Cardiac muscle cell (in vitro differentiated cells and primary cell): ENCODE results near the gene PCDH10. TPM values are rescaled to one million over a fixed set of nuclear protein-coding genes. Genes with fewer than 3 reads are reported as not detected.

Experiments
- DNase-seq, 2 donors: peaks; one replicate each; pipeline versions ENCODE4 v3.0.0 to v3.0.0-alpha.2; 2010 to 2017; ENCODE audit warnings: low read depth in 1 of 2, low spot score in 1 of 2
- H3K27ac ChIP-seq: fragments of 200-600 bp; sonication (generic); 2 replicates; pipeline ENCODE4 v1.5.1; 2016
- H3K27me3 ChIP-seq: fragments of 200-600 bp; sonication (generic); 2 replicates; pipeline ENCODE4 v1.6.0; 2016; ENCODE audit warnings: control low read depth
- H3K36me3 ChIP-seq: fragments of 200-600 bp; sonication (generic); 2 replicates; pipeline ENCODE4 v1.5.1; 2016; ENCODE audit warnings: control low read depth
- H3K4me1 ChIP-seq: fragments of 200-600 bp; sonication (generic); 2 replicates; pipeline ENCODE4 v1.8.1; 2017; ENCODE audit warnings: low read depth, mild to moderate bottlenecking, mixed run types
- H3K4me3 ChIP-seq: fragments of 200-600 bp; sonication (generic); 2 replicates; pipeline ENCODE4 v1.5.1; 2016; ENCODE audit warnings: mild to moderate bottlenecking
- H3K9me3 ChIP-seq: fragments of 200-600 bp; sonication (generic); 2 replicates; pipeline ENCODE4 v1.5.1; 2017; ENCODE audit warnings: low read depth, mild to moderate bottlenecking, control low read depth
- polyA plus RNA-seq: library from polyadenylated mRNA; unstranded; fragments of >200 nt; fragmentation: Nextera tagmentation; extraction: Ambion mirVana; gene quantifications from 2 replicates; pipeline ENCODE4 v1.2.1, GENCODE V29; 2016
- total RNA-seq: library from RNA; depleted of rRNA; stranded (reverse); fragments of >200 nt; gene quantifications from 2 replicates; pipeline ENCODE4 v1.2.3, GENCODE V29; 2016
- TF ChIP-seq, protein P1 (sequence below): IDR thresholded peaks from 2 replicates; pipeline ENCODE4 v1.5.1; 2012; ENCODE audit warnings: low read depth, mild to moderate bottlenecking, low read length

PCDH10 gene
- total and polyA plus RNA-seq, 2 experiments from 2014 or later = 0.57 to 3.0 TPM

GRCh38 chr4:133137571-133137970 lies 11.5 kb upstream of the PCDH10 start:
- Histone ChIP-seq H3K4me3 (no peak overlapping the region), H3K27ac (no peak overlapping the region), H3K9me3 (no peaks in the 10 kb centered on the region), H3K27me3 (no peaks in the 10 kb centered on the region), H3K36me3 (no peaks in the 10 kb centered on the region), H3K4me1 (no peaks in the 10 kb centered on the region)
- TF ChIP-seq, protein P1, sequence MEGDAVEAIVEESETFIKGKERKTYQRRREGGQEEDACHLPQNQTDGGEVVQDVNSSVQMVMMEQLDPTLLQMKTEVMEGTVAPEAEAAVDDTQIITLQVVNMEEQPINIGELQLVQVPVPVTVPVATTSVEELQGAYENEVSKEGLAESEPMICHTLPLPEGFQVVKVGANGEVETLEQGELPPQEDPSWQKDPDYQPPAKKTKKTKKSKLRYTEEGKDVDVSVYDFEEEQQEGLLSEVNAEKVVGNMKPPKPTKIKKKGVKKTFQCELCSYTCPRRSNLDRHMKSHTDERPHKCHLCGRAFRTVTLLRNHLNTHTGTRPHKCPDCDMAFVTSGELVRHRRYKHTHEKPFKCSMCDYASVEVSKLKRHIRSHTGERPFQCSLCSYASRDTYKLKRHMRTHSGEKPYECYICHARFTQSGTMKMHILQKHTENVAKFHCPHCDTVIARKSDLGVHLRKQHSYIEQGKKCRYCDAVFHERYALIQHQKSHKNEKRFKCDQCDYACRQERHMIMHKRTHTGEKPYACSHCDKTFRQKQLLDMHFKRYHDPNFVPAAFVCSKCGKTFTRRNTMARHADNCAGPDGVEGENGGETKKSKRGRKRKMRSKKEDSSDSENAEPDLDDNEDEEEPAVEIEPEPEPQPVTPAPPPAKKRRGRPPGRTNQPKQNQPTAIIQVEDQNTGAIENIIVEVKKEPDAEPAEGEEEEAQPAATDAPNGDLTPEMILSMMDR = no peak
- no peak for DNase-seq

- DNase-seq = no peak
These were observed 5.2 kb upstream of the PCDH10 start for GRCh38 chr4:133143775-133144430.

GRCh38 chr4:133145241-133145640 lies 3.9 kb upstream of the PCDH10 start:
- Histone ChIP-seq H3K9me3 (no peaks in the 10 kb centered on the region), H3K4me1 (peaks cover 6% of the 10 kb centered on the region), H3K4me3 (no peak overlapping the region), H3K27me3 (peaks cover 25% of the 10 kb centered on the region), H3K27ac (no peak overlapping the region), H3K36me3 (no peaks in the 10 kb centered on the region)
- DNase-seq = no peak
- TF ChIP-seq, protein P1 = no peak

More at GRCh38 chr4:133143775-133144430, 5.2 kb upstream of the PCDH10 start:
- TF ChIP-seq, protein P1 = no peak
- Histone ChIP-seq H3K9me3 (no peaks in the 10 kb centered on the region), H3K4me3 (no peak overlapping the region), H3K4me1 (no peaks in the 10 kb centered on the region), H3K27ac (no peak overlapping the region), H3K27me3 (peaks cover 15% of the 10 kb centered on the region), H3K36me3 (no peaks in the 10 kb centered on the region)

DNA sequence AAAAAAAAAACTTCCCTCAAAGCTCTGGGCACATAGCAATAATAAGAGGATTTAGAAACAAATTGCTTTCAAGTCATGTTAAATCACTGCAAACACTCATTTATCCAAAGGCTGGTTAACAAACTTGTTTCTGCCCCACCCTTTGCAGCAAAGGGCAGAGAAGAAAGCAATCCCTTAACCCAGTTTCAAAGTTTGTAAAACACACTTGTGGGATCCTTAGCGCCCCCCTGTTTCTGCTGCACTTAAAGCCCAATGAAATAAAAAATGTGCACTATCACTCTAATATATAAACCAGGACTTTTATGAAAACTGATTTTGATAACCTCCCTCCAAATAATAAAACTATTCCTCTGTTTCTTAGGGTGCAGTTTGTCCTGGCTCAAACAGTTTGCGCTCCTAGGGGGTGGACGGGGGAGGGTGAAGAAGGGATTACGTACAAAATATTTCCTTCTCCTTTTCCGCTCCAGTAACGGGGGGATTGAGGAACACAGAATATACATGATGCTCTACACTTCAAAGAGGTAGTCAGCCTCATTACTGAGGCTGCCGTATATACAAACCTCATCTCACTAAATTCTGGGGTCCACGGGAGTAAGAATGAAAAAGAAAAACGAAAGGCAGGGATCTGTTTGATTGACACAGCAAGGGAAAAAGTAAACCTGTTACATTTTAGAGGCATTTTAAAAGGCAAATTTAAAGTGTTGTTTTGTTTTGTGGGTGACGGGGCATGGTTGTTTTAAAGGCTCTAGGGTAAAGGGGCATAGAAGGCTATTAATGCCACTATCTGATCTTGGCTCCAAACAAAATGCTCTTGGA lies 3.1 kb upstream of the PCDH10 start:
- H3K4me1 ChIP-seq = peaks cover 6% of the 10 kb centered on the region
- TF ChIP-seq, protein P1 = peak; percentile 9
- H3K27ac ChIP-seq = no peak overlapping the region
- H3K27me3 ChIP-seq = peaks cover 32% of the 10 kb centered on the region
- H3K4me3 ChIP-seq = peak overlapping the region; percentile 50
- no peak for DNase-seq
- H3K9me3 ChIP-seq = no peaks in the 10 kb centered on the region
- H3K36me3 ChIP-seq = no peaks in the 10 kb centered on the region

DNA sequence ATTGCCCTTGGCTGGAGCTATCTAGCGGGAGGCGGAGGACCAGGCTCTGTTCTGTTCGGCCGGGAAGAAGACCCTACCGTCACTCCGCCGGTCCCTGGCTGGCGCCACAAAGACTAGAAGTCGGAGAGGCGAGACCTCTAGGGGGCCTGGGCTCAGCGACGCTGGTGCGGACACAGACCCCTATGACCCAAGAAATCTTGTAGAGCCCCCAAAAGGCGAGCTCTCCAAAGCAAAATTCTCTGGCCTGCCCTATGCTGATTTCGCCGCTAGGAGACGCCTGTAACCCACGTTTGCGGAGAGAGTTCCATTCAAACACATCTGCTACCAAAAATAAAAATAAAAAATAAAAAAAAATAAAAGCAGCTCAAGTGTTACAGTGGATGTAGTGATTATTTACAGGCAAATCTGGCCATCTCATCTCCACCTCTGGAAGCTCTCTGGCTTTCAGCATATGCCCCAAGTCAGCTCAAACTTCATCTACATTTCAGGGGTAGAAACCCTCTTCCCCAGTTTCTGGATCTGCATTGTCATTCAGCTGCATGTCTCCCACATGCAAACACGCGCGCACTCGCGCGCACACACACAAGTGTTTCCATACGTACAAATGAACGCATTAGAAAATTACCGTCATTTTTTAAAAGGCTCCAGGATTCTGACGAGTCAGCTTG lies 2.4 kb upstream of the PCDH10 start:
- peaks cover 40% of the 10 kb centered on the region for H3K27me3 ChIP-seq
- no peaks in the 10 kb centered on the region for H3K36me3 ChIP-seq
- DNase-seq = peak; percentile 68 to 77
- TF ChIP-seq, protein P1 = peak; percentile 99
- peaks cover 6% of the 10 kb centered on the region for H3K4me1 ChIP-seq
- H3K9me3 ChIP-seq = no peaks in the 10 kb centered on the region
- H3K27ac ChIP-seq = no peak overlapping the region
- H3K4me3 ChIP-seq = peak overlapping the region; percentile 50
